PC-3 (cell line): ENCODE data around the gene NPPB. TPM values are rescaled to one million over a fixed set of nuclear protein-coding genes. Genes with fewer than 3 reads are reported as not detected.

ENCODE experiments used
- ATAC-seq: fragments of 200-7000 bp; cut with Tn5 transposase; 2 replicates; pipeline ENCODE4 v1.9.1; 2020; ENCODE audit warnings: mild to moderate bottlenecking, moderate library complexity
- BruUV-seq: library from RNA; stranded (reverse); fragments of 400-500 nt; replicated peaks from 2 replicates; lab custom pipeline; 2021; lab: Mats Ljungman, UMichigan
- CTCF ChIA-PET: fragments of 300-600 bp; sonication (Branson Sonifier 250); formaldehyde crosslinking; loops from one replicate; lab custom pipeline; 2022; ENCODE audit warnings: antibody characterized with exemption; lab: Charles Lee
- POLR2A ChIA-PET: fragments of 300-600 bp; sonication (Branson Sonifier 250); formaldehyde crosslinking; loops from one replicate; lab custom pipeline; 2022; ENCODE audit warnings: antibody characterized with exemption; ENCODE audit not compliant: unreplicated experiment; lab: Charles Lee
- DNase-seq: peaks from one replicate; pipeline ENCODE4 v3.0.0-alpha.2; 2015
- H2AFZ ChIP-seq: fragments of 300-600 bp; sonication (generic); 2 replicates; pipeline ENCODE4 v1.6.0; 2016; ENCODE audit warnings: antibody characterized with exemption, low read length
- H3F3A ChIP-seq: fragments of 300-600 bp; sonication (generic); one replicate; pipeline ENCODE4 v1.6.0; 2017; ENCODE audit warnings: antibody characterized with exemption, low read length, control low read depth, mild to moderate bottlenecking; ENCODE audit not compliant: unreplicated experiment
- H3K27ac ChIP-seq: fragments of 300-600 bp; sonication (generic); 2 replicates; pipeline ENCODE4 v1.5.1; 2016; ENCODE audit warnings: mild to moderate bottlenecking, low read length
- H3K27me3 ChIP-seq: fragments of 300-600 bp; sonication (generic); 2 replicates; pipeline ENCODE4 v1.6.1; 2016; ENCODE audit warnings: low read length, mixed read lengths
- H3K36me3 ChIP-seq: fragments of 300-600 bp; sonication (generic); 2 replicates; pipeline ENCODE4 v1.6.1; 2016; ENCODE audit warnings: low read depth, mixed run types, low read length, mixed read lengths
- H3K4me1 ChIP-seq: fragments of 300-600 bp; sonication (generic); 2 replicates; pipeline ENCODE4 v1.5.1; 2016; ENCODE audit warnings: low read length; ENCODE audit not compliant: insufficient read depth
- H3K4me2 ChIP-seq: fragments of 300-600 bp; sonication (generic); 2 replicates; pipeline ENCODE4 v1.6.0; 2016; ENCODE audit warnings: low read length
- H3K4me3 ChIP-seq: fragments of 300-600 bp; sonication (generic); 2 replicates; pipeline ENCODE4 v1.5.1; 2016; ENCODE audit warnings: mild to moderate bottlenecking, low read length, mixed read lengths
- H3K79me2 ChIP-seq: fragments of 300-600 bp; sonication (generic); 2 replicates; pipeline ENCODE4 v1.6.1; 2017; ENCODE audit warnings: low read length, mixed read lengths
- H3K9ac ChIP-seq: fragments of 300-600 bp; sonication (generic); 2 replicates; pipeline ENCODE4 v1.6.0; 2016; ENCODE audit warnings: mild to moderate bottlenecking, low read length
- H3K9me2 ChIP-seq: fragments of 300-600 bp; sonication (generic); replicated peaks from 2 replicates; pipeline ENCODE4 v1.6.1; 2016; ENCODE audit warnings: mixed run types, low read length, mixed read lengths
- H3K9me3 ChIP-seq: fragments of 300-600 bp; sonication (generic); 2 replicates; pipeline ENCODE4 v1.6.1; 2016; ENCODE audit warnings: low read length, mixed read lengths
- H4K20me1 ChIP-seq: fragments of 300-600 bp; sonication (generic); 2 replicates; pipeline ENCODE4 v1.6.1; 2016; ENCODE audit warnings: low read length, mixed read lengths
- CTCF ChIP-seq: fragments of 300-600 bp; sonication (generic); conservative IDR thresholded peaks from 2 replicates; pipeline ENCODE4 v1.5.1; 2017; ENCODE audit warnings: antibody characterized with exemption, low read depth, mild to moderate bottlenecking, low read length
- EZH2 ChIP-seq: fragments of 300-600 bp; sonication (generic); IDR thresholded peaks from one replicate; pipeline ENCODE4 v1.6.1; 2017; ENCODE audit warnings: antibody characterized with exemption, mild to moderate bottlenecking, low read length; ENCODE audit not compliant: unreplicated experiment
- EZH2phosphoT487 ChIP-seq: fragments of 300-600 bp; sonication (generic); IDR thresholded peaks from 2 replicates; pipeline ENCODE4 v1.6.1; 2018; ENCODE audit warnings: mild to moderate bottlenecking, antibody characterized with exemption, low read length, borderline replicate concordance
- intact Hi-C: fragments of 100-400 bp; cut with micrococcal nuclease; formaldehyde crosslinking; loops from 2 replicates; pipeline ENCODE4 v1.9.0; 2023
- total RNA-seq: library from RNA; depleted of rRNA; stranded (reverse); fragments of >200 nt; gene quantifications from 2 replicates; pipeline ENCODE4 v1.2.3, GENCODE V29; 2014

The NPPB gene
- total RNA-seq, 1 experiment from 2014 or later: not detected

GRCh38 chr1:11875094-11875493 is 16.3 kb upstream of the NPPB start:
- ATAC-seq (no peak), DNase-seq (no peak)
- no peak for TF ChIP-seq EZH2
- TF ChIP-seq EZH2phosphoT487: no peak
- no peak for TF ChIP-seq CTCF
- H2AFZ ChIP-seq: no peak overlapping the region
- BruUV-seq: no TSS peak
- no peak overlapping the region for H3K4me2 ChIP-seq
- intact Hi-C loops: no loop called here
- no peaks in the 10 kb centered on the region for H3K36me3 ChIP-seq
- CTCF ChIA-PET: no interaction called here
- H3K9me3 ChIP-seq: no peaks in the 10 kb centered on the region
- H3K79me2 ChIP-seq: no peaks in the 10 kb centered on the region
- H3K9ac ChIP-seq: no peak overlapping the region
- no peaks in the 10 kb centered on the region for H3K4me1 ChIP-seq
- H3K9me2 ChIP-seq: no peaks in the 10 kb centered on the region
- no peak overlapping the region for H3K27ac ChIP-seq
- H4K20me1 ChIP-seq: no peaks in the 10 kb centered on the region
- no peak overlapping the region for H3K4me3 ChIP-seq
- no peaks in the 10 kb centered on the region for H3F3A ChIP-seq
- H3K27me3 ChIP-seq: peaks cover 9% of the 10 kb centered on the region
- POLR2A ChIA-PET: no interaction called here

- ATAC-seq (no peak), DNase-seq (no peak)
- no peak overlapping the region for H3K27ac ChIP-seq
- no peaks in the 10 kb centered on the region for H3K4me1 ChIP-seq
- H3K79me2 ChIP-seq: no peaks in the 10 kb centered on the region
- ChIA-PET CTCF (no interaction called here), POLR2A (no interaction called here)
- H3K9ac ChIP-seq: no peak overlapping the region
- H4K20me1 ChIP-seq: no peaks in the 10 kb centered on the region
- no peak overlapping the region for H3K4me3 ChIP-seq
- intact Hi-C loops: no loop called here
- BruUV-seq: no TSS peak
- no peak for TF ChIP-seq EZH2
- TF ChIP-seq CTCF: no peak
- no peak for TF ChIP-seq EZH2phosphoT487
- H3K9me3 ChIP-seq: no peaks in the 10 kb centered on the region
- H3K9me2 ChIP-seq: no peaks in the 10 kb centered on the region
- no peaks in the 10 kb centered on the region for H3F3A ChIP-seq
- H3K36me3 ChIP-seq: no peaks in the 10 kb centered on the region
- H2AFZ ChIP-seq: no peak overlapping the region
- no peak overlapping the region for H3K4me2 ChIP-seq
- peaks cover 9% of the 10 kb centered on the region for H3K27me3 ChIP-seq
These were observed 15.9 kb upstream of the NPPB start for GRCh38 chr1:11874624-11875023.

GRCh38 chr1:11874258-11874562 is 15.5 kb upstream of the NPPB start:
- no peak overlapping the region for H3K9ac ChIP-seq
- ChIA-PET POLR2A (no interaction called here), CTCF (no interaction called here)
- H3K79me2 ChIP-seq: no peaks in the 10 kb centered on the region
- peaks cover 9% of the 10 kb centered on the region for H3K27me3 ChIP-seq
- H3K36me3 ChIP-seq: no peaks in the 10 kb centered on the region
- H3K4me1 ChIP-seq: no peaks in the 10 kb centered on the region
- no peaks in the 10 kb centered on the region for H3K9me2 ChIP-seq
- H4K20me1 ChIP-seq: no peaks in the 10 kb centered on the region
- no peak overlapping the region for H3K27ac ChIP-seq
- intact Hi-C loops: no loop called here
- H3K4me2 ChIP-seq: no peak overlapping the region
- H3K4me3 ChIP-seq: no peak overlapping the region
- no peaks in the 10 kb centered on the region for H3K9me3 ChIP-seq
- no peak for TF ChIP-seq EZH2phosphoT487
- TF ChIP-seq CTCF: no peak
- no peak for TF ChIP-seq EZH2
- BruUV-seq: no TSS peak
- ATAC-seq (no peak), DNase-seq (no peak)
- H3F3A ChIP-seq: no peaks in the 10 kb centered on the region
- H2AFZ ChIP-seq: no peak overlapping the region
